ENCODE measurements around the gene CCP110.

GRCh38 chr16:19497176-19497575 is 26.6 kb upstream of the CCP110 start:
- TF ChIP-seq GATA2 (IDR thresholded peaks at IDR 0.05; ENCODE audit: low read depth, low read length) (no peak), GATA3 (IDR thresholded peaks at IDR 0.05; ENCODE audit: low read depth, low read length) (no peak)

All from SH-SY5Y (cell line).